Mucosa of descending colon (tissue), 3 donors: Measurements from ENCODE around the gene CPA1. TPM values are rescaled to one million over a fixed set of nuclear protein-coding genes. Genes with fewer than 3 reads are reported as not detected.

Experiments
- ATAC-seq: fragments of 200-7000 bp; cut with Tn5 transposase; one replicate; pipeline ENCODE4 v1.9.1; 2020; ENCODE audit warnings: mild to moderate bottlenecking, moderate library complexity
- DNase-seq, 3 donors: peaks; one replicate each; pipeline ENCODE4 v3.0.0-alpha.2; 2020
- H3K36me3 ChIP-seq: fragments of 200-600 bp; one replicate; pipeline ENCODE4 v1.8.0; 2021; ENCODE audit warnings: low read depth, mild to moderate bottlenecking
- H3K4me1 ChIP-seq: fragments of 200-600 bp; one replicate; pipeline ENCODE4 v1.8.0; 2021; ENCODE audit warnings: low read depth, mild to moderate bottlenecking
- H3K4me3 ChIP-seq: fragments of 200-600 bp; one replicate; pipeline ENCODE4 v1.8.0; 2021; ENCODE audit warnings: mild to moderate bottlenecking
- H3K9me3 ChIP-seq: fragments of 200-600 bp; one replicate; pipeline ENCODE4 v1.8.0; 2021; ENCODE audit warnings: mild to moderate bottlenecking
- intact Hi-C, 2 donors: fragments of 100-400 bp; cut with DNase I in 1 of 2; cut with micrococcal nuclease in 1 of 2; formaldehyde crosslinking; loops; one replicate each; pipeline versions ENCODE4 v1.11.0 to v1.11.1; 2022; cut with DNase I, micrococcal nuclease
- total RNA-seq, 3 donors: library from RNA; stranded (reverse); fragmentation: NEBNext Ultra II Directional in 2 of 3; extraction: Animal tissue kit (Norgen Biotek cat#: 25700) in 2 of 3; gene quantifications; one replicate each; pipeline versions ENCODE4 v1.2.1 to v1.2.4, GENCODE V29; 2021 to 2023
- TF ChIP-seq, protein P1 (sequence below): fragments of 200-600 bp; IDR thresholded peaks from one replicate; pipeline ENCODE4 v1.8.0; 2022; ENCODE audit warnings: antibody characterized with exemption, mild to moderate bottlenecking
- donor health status: DM: no; HTN: no; CAD: no; lungs with moderate emphysema.
- donor health status: DM: no; HTN: no; CAD: no.
- donor health status: DM: no; HTN: yes; CAD: no.

CPA1 gene
- total RNA-seq, 3 donors from 2014 or later: not detected

DNA sequence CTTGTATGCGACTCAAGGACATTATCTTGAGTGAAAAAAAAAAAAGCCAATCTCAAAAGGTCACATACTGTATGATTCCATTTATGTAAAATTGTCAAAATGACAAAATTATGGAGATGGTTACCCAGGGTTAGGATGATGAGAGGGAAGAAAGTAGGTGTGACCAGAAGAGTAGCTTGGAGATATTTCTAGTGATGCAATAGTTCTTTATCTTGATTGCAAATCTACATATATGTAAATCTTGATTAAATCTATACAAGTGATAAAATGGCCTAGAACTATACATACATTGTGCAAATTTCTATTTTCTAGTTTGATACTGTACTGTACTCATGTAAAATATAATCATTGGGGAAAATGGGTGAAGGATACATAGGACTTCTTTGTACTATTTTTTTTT, 56.0 kb downstream of the CPA1 start:
- Histone ChIP-seq H3K4me1 (no peaks in the 10 kb centered on the region), H3K4me3 (no peak overlapping the region), H3K36me3 (no peaks in the 10 kb centered on the region), H3K9me3 (no peaks in the 10 kb centered on the region)
- DNase-seq (no peak), ATAC-seq (no peak)
- TF ChIP-seq, protein P1, sequence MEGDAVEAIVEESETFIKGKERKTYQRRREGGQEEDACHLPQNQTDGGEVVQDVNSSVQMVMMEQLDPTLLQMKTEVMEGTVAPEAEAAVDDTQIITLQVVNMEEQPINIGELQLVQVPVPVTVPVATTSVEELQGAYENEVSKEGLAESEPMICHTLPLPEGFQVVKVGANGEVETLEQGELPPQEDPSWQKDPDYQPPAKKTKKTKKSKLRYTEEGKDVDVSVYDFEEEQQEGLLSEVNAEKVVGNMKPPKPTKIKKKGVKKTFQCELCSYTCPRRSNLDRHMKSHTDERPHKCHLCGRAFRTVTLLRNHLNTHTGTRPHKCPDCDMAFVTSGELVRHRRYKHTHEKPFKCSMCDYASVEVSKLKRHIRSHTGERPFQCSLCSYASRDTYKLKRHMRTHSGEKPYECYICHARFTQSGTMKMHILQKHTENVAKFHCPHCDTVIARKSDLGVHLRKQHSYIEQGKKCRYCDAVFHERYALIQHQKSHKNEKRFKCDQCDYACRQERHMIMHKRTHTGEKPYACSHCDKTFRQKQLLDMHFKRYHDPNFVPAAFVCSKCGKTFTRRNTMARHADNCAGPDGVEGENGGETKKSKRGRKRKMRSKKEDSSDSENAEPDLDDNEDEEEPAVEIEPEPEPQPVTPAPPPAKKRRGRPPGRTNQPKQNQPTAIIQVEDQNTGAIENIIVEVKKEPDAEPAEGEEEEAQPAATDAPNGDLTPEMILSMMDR: no peak
- intact Hi-C loops: no loop called here

Other genes starting within 250 kb of the CPA1 start
- gene TMEM209, start 175.1 kb upstream of the CPA1 start, total RNA-seq: 10 to 100 TPM; 19.1 to 28.9 (median 27.6) TPM
- gene SSMEM1, start 172.6 kb upstream of the CPA1 start, total RNA-seq: not detected
- gene CPA2, start 113.6 kb upstream of the CPA1 start, total RNA-seq: 1 to 10 TPM in 2 of 3 donors, under 1 TPM in 1; 0.22 to 2.6 (median 2.1) TPM
- gene CPA4, start 87.3 kb upstream of the CPA1 start, total RNA-seq: not detected
- gene CPA5, start 35.7 kb upstream of the CPA1 start, total RNA-seq: not detected
- gene CEP41, start 60.5 kb downstream of the CPA1 start, total RNA-seq: 1 to 10 TPM; 6.4 to 8.3 (median 6.6) TPM
- 10 to 100 TPM; 31.7 to 61.4 (median 42.6) TPM for gene MEST, start 111.6 kb downstream of the CPA1 start, total RNA-seq